H1 (cell line): ENCODE results near the gene GALNT11. TPM values are rescaled to one million over a fixed set of nuclear protein-coding genes. Genes with fewer than 3 reads are reported as not detected.

Experiments used
- CTCF ChIA-PET: fragments of 300-600 bp; sonication (Branson Sonifier 250); formaldehyde crosslinking; loops from one replicate; lab custom pipeline; 2021; ENCODE audit not compliant: partially characterized antibody; lab: Charles Lee
- POLR2A ChIA-PET: fragments of 300-600 bp; sonication (Branson Sonifier 250); formaldehyde crosslinking; loops from one replicate; lab custom pipeline; 2021; ENCODE audit warnings: inconsistent platforms; ENCODE audit not compliant: partially characterized antibody; lab: Charles Lee
- DNase-seq, 2 experiments: peaks; one replicate each; pipeline versions ENCODE4 v3.0.0 to v3.0.0-alpha.2; 2010 to 2022; ENCODE audit warnings: low spot score in 2 of 2, low read depth in 1 of 2, mixed read lengths in 1 of 2
- FAIRE-seq: peaks from 2 replicates; lab custom pipeline; 2011; peaks lifted over from hg19 to GRCh38; lab: Jason Lieb, UNC
- H2AFZ ChIP-seq: 2 replicates; pipeline ENCODE4 v1.8.1; 2012; ENCODE audit warnings: low read length, inconsistent platforms
- H2AK5ac ChIP-seq: 2 replicates; pipeline ENCODE4 v1.6.1; 2013; ENCODE audit warnings: low read depth, low read length
- H2BK120ac ChIP-seq: replicated peaks from 2 replicates; pipeline ENCODE3; 2013; ENCODE audit warnings: low read depth, low read length, inconsistent platforms
- H2BK12ac ChIP-seq: 2 replicates; pipeline ENCODE4 v1.6.1; 2013; ENCODE audit warnings: low read depth, low read length
- H2BK15ac ChIP-seq: 2 replicates; pipeline ENCODE4 v1.6.1; 2013; ENCODE audit warnings: low read length
- H2BK20ac ChIP-seq: 2 replicates; pipeline ENCODE4 v1.6.1; 2013; ENCODE audit warnings: low read length
- H2BK5ac ChIP-seq: 2 replicates; pipeline ENCODE4 v1.6.1; 2013; ENCODE audit warnings: low read depth, low read length
- H3K14ac ChIP-seq: 2 replicates; pipeline ENCODE4 v1.6.1; 2013; ENCODE audit warnings: inconsistent platforms; ENCODE audit not compliant: insufficient read length
- H3K18ac ChIP-seq: 2 replicates; pipeline ENCODE4 v1.6.1; 2013; ENCODE audit warnings: low read length; ENCODE audit errors: extremely low read depth
- H3K23ac ChIP-seq: 2 replicates; pipeline ENCODE4 v1.6.1; 2013; ENCODE audit warnings: inconsistent platforms; ENCODE audit not compliant: insufficient read length
- H3K23me2 ChIP-seq: 2 replicates; pipeline ENCODE4 v1.6.1; 2013; ENCODE audit warnings: low read depth, low read length
- H3K27ac ChIP-seq: 2 replicates; pipeline ENCODE4 v1.6.1; 2011; ENCODE audit warnings: low read depth, low read length, inconsistent platforms
- H3K27me3 ChIP-seq, 4 experiments: replicated peaks in 1 of 4; 1 replicate in 1 of 4; 2 replicates in 3 of 4; pipeline versions ENCODE4 v1.6.1 to v1.8.1; 2011 to 2013; ENCODE audit warnings: low read length in 3 of 4, mild to moderate bottlenecking in 3 of 4, inconsistent platforms in 2 of 4, mixed read lengths in 2 of 4, moderate library complexity in 1 of 4; ENCODE audit not compliant: control insufficient read depth in 3 of 4, insufficient read depth in 3 of 4; ENCODE audit errors: extremely low read depth in 1 of 4
- H3K36me3 ChIP-seq, 4 experiments: 2 replicates each; pipeline versions ENCODE4 v1.6.1 to v1.8.1; 2011 to 2013; ENCODE audit warnings: mild to moderate bottlenecking in 4 of 4, low read length in 3 of 4, moderate library complexity in 2 of 4, control low read depth in 1 of 4, inconsistent platforms in 1 of 4; ENCODE audit not compliant: insufficient read depth in 4 of 4, control insufficient read depth in 2 of 4
- H3K4ac ChIP-seq: replicated peaks from 2 replicates; pipeline ENCODE3; 2013; ENCODE audit warnings: low read length, low read depth, mixed read lengths, inconsistent platforms; ENCODE audit not compliant: insufficient read length
- H3K4me1 ChIP-seq, 4 experiments: replicated peaks in 1 of 4; 1 replicate in 1 of 4; 2 replicates in 3 of 4; pipeline versions ENCODE4 v1.6.1 to v1.8.1; 2011 to 2013; ENCODE audit warnings: low read length in 3 of 4, inconsistent platforms in 2 of 4, mixed read lengths in 1 of 4; ENCODE audit not compliant: insufficient read depth in 4 of 4, control insufficient read depth in 3 of 4
- H3K4me2 ChIP-seq, 2 experiments: 2 replicates each; pipeline versions ENCODE4 v1.6.1 to v1.8.1; 2011 to 2013; ENCODE audit warnings: low read depth in 2 of 2, low read length in 2 of 2, control low read depth in 1 of 2, inconsistent platforms in 1 of 2, mild to moderate bottlenecking in 1 of 2; ENCODE audit not compliant: insufficient read depth in 1 of 2
- H3K4me3 ChIP-seq, 4 experiments: fragments of 200-600, 300-600 bp in 1 of 4; sonication (generic), shearing (Covaris generic), sonication (Bioruptor Twin) in 1 of 4; 2 replicates each; pipeline versions ENCODE4 v1.5.1 to v1.8.1; 2011 to 2016; ENCODE audit warnings: low read length in 4 of 4, low read depth in 3 of 4, control low read depth in 2 of 4, inconsistent platforms in 2 of 4, mild to moderate bottlenecking in 2 of 4, mixed read lengths in 1 of 4, moderate library complexity in 1 of 4; ENCODE audit not compliant: insufficient read depth in 2 of 4; ENCODE audit errors: extremely low read depth in 1 of 4
- H3K56ac ChIP-seq: replicated peaks from 2 replicates; pipeline ENCODE3; 2013; ENCODE audit warnings: low read depth, mild to moderate bottlenecking, mixed read lengths, low read length, inconsistent platforms; ENCODE audit not compliant: insufficient read length
- H3K79me1 ChIP-seq: 2 replicates; pipeline ENCODE4 v1.6.1; 2013; ENCODE audit warnings: low read depth, low read length, control low read depth
- H3K79me2 ChIP-seq, 2 experiments: 2 replicates each; pipeline versions ENCODE4 v1.6.1 to v1.8.1; 2012 to 2013; ENCODE audit warnings: low read length in 2 of 2, mild to moderate bottlenecking in 2 of 2, inconsistent platforms in 1 of 2; ENCODE audit not compliant: insufficient read depth in 2 of 2, control insufficient read depth in 1 of 2
- H3K9ac ChIP-seq, 4 experiments: replicated peaks in 1 of 4; 1 replicate in 1 of 4; 2 replicates in 3 of 4; pipeline versions ENCODE4 v1.6.1 to v1.8.1; 2011 to 2013; ENCODE audit warnings: low read depth in 3 of 4, low read length in 3 of 4, control low read depth in 2 of 4, mild to moderate bottlenecking in 2 of 4, moderate library complexity in 2 of 4, inconsistent platforms in 1 of 4; ENCODE audit errors: extremely low read depth in 1 of 4
- H3K9me3 ChIP-seq, 2 experiments: 2 replicates each; pipeline versions ENCODE4 v1.6.1 to v1.8.1; 2012 to 2013; ENCODE audit warnings: mild to moderate bottlenecking in 2 of 2, moderate library complexity in 2 of 2, control low read depth in 1 of 2, inconsistent platforms in 1 of 2, low read depth in 1 of 2, low read length in 1 of 2, mixed read lengths in 1 of 2; ENCODE audit not compliant: insufficient read depth in 2 of 2
- H4K20me1 ChIP-seq, 2 experiments: replicated peaks in 1 of 2; 2 replicates each; pipeline versions ENCODE3 to v1.8.1; 2011 to 2013; ENCODE audit warnings: inconsistent platforms in 2 of 2, low read length in 2 of 2, mild to moderate bottlenecking in 1 of 2; ENCODE audit not compliant: insufficient read depth in 2 of 2, control insufficient read depth in 1 of 2
- H4K5ac ChIP-seq: 2 replicates; pipeline ENCODE4 v1.6.1; 2013; ENCODE audit warnings: low read length, low read depth, mixed read lengths, inconsistent platforms; ENCODE audit not compliant: insufficient read length
- H4K8ac ChIP-seq: 2 replicates; pipeline ENCODE4 v1.8.0; 2013; ENCODE audit warnings: mild to moderate bottlenecking, moderate library complexity, low read length, inconsistent platforms; ENCODE audit not compliant: insufficient read depth; ENCODE audit errors: extremely low read depth
- H4K91ac ChIP-seq: replicated peaks from 2 replicates; pipeline ENCODE3; 2013; ENCODE audit warnings: low read length, mixed read lengths, inconsistent platforms; ENCODE audit not compliant: insufficient read length
- BACH1 ChIP-seq: IDR thresholded peaks from 2 replicates; pipeline ENCODE4 v1.6.1; 2012; ENCODE audit warnings: low read length, improper control_type of control experiment
- CREB1 ChIP-seq: IDR thresholded peaks from 2 replicates; pipeline ENCODE4 v1.6.1; 2012; ENCODE audit warnings: inconsistent platforms
- E2F6 ChIP-seq: IDR thresholded peaks from 2 replicates; pipeline ENCODE4 v1.6.1; 2012; ENCODE audit warnings: inconsistent platforms
- EP300 ChIP-seq, 2 experiments: IDR thresholded peaks; 1 replicate in 1 of 2; 2 replicates in 1 of 2; pipeline ENCODE4 v1.6.1; 2011 to 2012; ENCODE audit warnings: low read depth in 2 of 2, low read length in 2 of 2, mild to moderate bottlenecking in 2 of 2, borderline replicate concordance in 1 of 2, inconsistent platforms in 1 of 2, moderate library complexity in 1 of 2
- HDAC2 ChIP-seq, 2 experiments: fragments of 300-600 bp in 1 of 2; sonication (generic) in 1 of 2; IDR thresholded peaks; 2 replicates each; pipeline ENCODE4 v1.6.1; 2011 to 2012; ENCODE audit warnings: low read depth in 2 of 2, low read length in 2 of 2, mild to moderate bottlenecking in 2 of 2, moderate library complexity in 2 of 2, borderline replicate concordance in 1 of 2, inconsistent platforms in 1 of 2
- KDM1A ChIP-seq: fragments of 200-600, 300-600 bp; sonication (generic); IDR thresholded peaks from 2 replicates; pipeline ENCODE4 v1.7.1; 2016; ENCODE audit warnings: mild to moderate bottlenecking, low read length, borderline replicate concordance
- MAX ChIP-seq: IDR thresholded peaks from 2 replicates; pipeline ENCODE4 v1.6.1; 2012; ENCODE audit warnings: inconsistent platforms
- POLR2A ChIP-seq, 2 experiments: IDR thresholded peaks; 1 replicate in 1 of 2; 2 replicates in 1 of 2; pipeline ENCODE4 v1.6.1; 2011; ENCODE audit warnings: low read depth in 2 of 2, low read length in 2 of 2, mild to moderate bottlenecking in 2 of 2; ENCODE audit errors: control extremely low read depth in 1 of 2
- RAD21 ChIP-seq, 2 experiments: IDR thresholded peaks in 1 of 2; conservative IDR thresholded peaks in 1 of 2; 2 replicates each; pipeline ENCODE4 v1.6.1; 2011; ENCODE audit warnings: low read depth in 2 of 2, low read length in 2 of 2, improper control_type of control experiment in 1 of 2, inconsistent platforms in 1 of 2, mild to moderate bottlenecking in 1 of 2, moderate library complexity in 1 of 2
- SUZ12 ChIP-seq: fragments of 200-600 bp; sonication (generic); IDR thresholded peaks from 2 replicates; pipeline ENCODE4 v1.6.1; 2012; ENCODE audit warnings: mild to moderate bottlenecking, inconsistent platforms, low read length, moderate library complexity, mixed read lengths
- YY1 ChIP-seq: IDR thresholded peaks from 2 replicates; pipeline ENCODE4 v1.6.1; 2011; ENCODE audit warnings: low read depth, mild to moderate bottlenecking, low read length
- WGBS, 2 experiments: shearing (Covaris generic) in 1 of 2; methylation state at CpG; one replicate each; pipeline versions ENCODE4 v1.1.6 to v1.1.7; 2013 to 2015; ENCODE audit warnings: low lambda C conversion rate in 2 of 2, mixed read lengths in 2 of 2, inconsistent platforms in 1 of 2, low coverage in 1 of 2, missing lambda C conversion rate in 1 of 2; ENCODE audit not compliant: insufficient replicate concordance in 2 of 2, insufficient coverage in 1 of 2, insufficient read length in 1 of 2; ENCODE audit errors: extremely low coverage in 1 of 2, missing lambda C conversion rate in 1 of 2; 5-methylcytosine and 5-hydroxymethylcytosine counted together
- polyA plus RNA-seq, 7 experiments: library from polyadenylated mRNA; depleted of rRNA in 3 of 7; stranded (reverse) in 5 of 7; unstranded in 2 of 7; fragments of >200 nt in 5 of 7; fragments of 200-250 nt in 2 of 7; gene quantifications; 1 replicate in 5 of 7; 2 replicates in 1 of 7; 4 replicates in 1 of 7; pipeline versions ENCODE4 v1.2.1 to v1.2.3, GENCODE V29; 2011 to 2013; ENCODE audit warnings: missing spikeins in 2 of 7, mixed read lengths in 2 of 7
- total RNA-seq: library from RNA; stranded (reverse); fragmentation: NEBNext Ultra II Directional; extraction: Animal tissue kit (Norgen Biotek cat#: 25700); gene quantifications from 2 replicates; pipeline ENCODE4 v1.2.1, GENCODE V29; 2021
- TF ChIP-seq, protein P1 (sequence below): IDR thresholded peaks from 2 replicates; pipeline ENCODE4 v1.6.1; 2011; ENCODE audit warnings: low read depth, mild to moderate bottlenecking, low read length; ENCODE audit not compliant: insufficient read depth

Gene GALNT11
- total and polyA plus RNA-seq, 2 of the 8 experiments (the other 6 are each of a cell fraction or from before 2014, with no cell fraction given), result 20.5 to 23.2 TPM

- Histone ChIP-seq H3K4me1 (no peaks in the 10 kb centered on the region), H3K4ac (no peak overlapping the region), H3K4me2 (no peak overlapping the region), H2AK5ac (no peak overlapping the region), H2BK5ac (no peak overlapping the region), H2BK15ac (no peak overlapping the region), H3K56ac (no peak overlapping the region), H3K14ac (no peak overlapping the region), H4K91ac (no peak overlapping the region), H3K4me3 (no peak overlapping the region), H3K9me3 (no peaks in the 10 kb centered on the region), H3K79me1 (no peaks in the 10 kb centered on the region; the same call in 1 of the 2 replicates), H4K5ac (no peak overlapping the region), H3K23me2 (no peaks in the 10 kb centered on the region), H4K20me1 (peaks cover 0 to 4% of the 10 kb centered on the region in 2 experiments), H4K8ac (no peak overlapping the region), H2BK120ac (no peak overlapping the region), H3K79me2 (no peaks in the 10 kb centered on the region), H3K27me3 (no peaks in the 10 kb centered on the region), H3K18ac (no peak overlapping the region), H2BK20ac (no peak overlapping the region), H3K9ac (no peak overlapping the region), H3K36me3 (peaks cover 7 to 74% (median 49%) of the 10 kb centered on the region in 4 experiments; a peak in 7 of 8 replicates), H2AFZ (no peak overlapping the region), H3K23ac (no peak overlapping the region), H2BK12ac (no peak overlapping the region), H3K27ac (no peak overlapping the region)
- whole genome bisulfite sequencing, 2 experiments, result 89% methylated on average over 6 of the region's 6 CpGs; no CpG with 5 or more reads in 1 of the 2 experiments
- ChIA-PET CTCF (interaction anchor here (0.8 to 1.0 kb wide), 3 partner anchors 64 to 558 kb away, joined by 3 to 4 read pairs (median 3); no protein-coding TSS in a partner anchor), POLR2A (no interaction called here)
- FAIRE-seq, result no peak
- DNase-seq, result no peak
- TF ChIP-seq YY1 (no peak), SUZ12 (no peak), HDAC2 (IDR thresholded peaks at IDR 0.05; ENCODE audit: borderline replicate concordance in 1 of 2, low read depth in 2 of 2, low read length in 2 of 2) (no peak), POLR2A (IDR thresholded peaks at IDR 0.05; ENCODE audit: control extremely low read depth in 1 of 2, low read depth in 2 of 2, low read length in 2 of 2) (no peak), E2F6 (no peak), BACH1 (no peak), RAD21 (IDR thresholded peaks at IDR 0.05 in 1 of 2, conservative IDR thresholded peaks at IDR 0.05 in 1 of 2; ENCODE audit: low read depth in 2 of 2, low read length in 2 of 2) (no peak), MAX (no peak), KDM1A (no peak), CREB1 (no peak), EP300 (IDR thresholded peaks at IDR 0.05; ENCODE audit: borderline replicate concordance in 1 of 2, low read depth in 2 of 2, low read length in 2 of 2) (no peak)
- TF ChIP-seq, protein P1, sequence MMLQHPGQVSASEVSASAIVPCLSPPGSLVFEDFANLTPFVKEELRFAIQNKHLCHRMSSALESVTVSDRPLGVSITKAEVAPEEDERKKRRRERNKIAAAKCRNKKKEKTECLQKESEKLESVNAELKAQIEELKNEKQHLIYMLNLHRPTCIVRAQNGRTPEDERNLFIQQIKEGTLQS, result no peak
Measured at GRCh38 chr7:152149363-152149762, 123.9 kb downstream of the GALNT11 start.
